Non-pigmented ciliary epithelial cell (primary cell): ENCODE data around the gene CDC34.

Experiments used
- DNase-seq: peaks from one replicate; pipeline ENCODE4 v3.0.0-alpha.2; 2010; ENCODE audit warnings: low read depth

CDC34 gene

DNA sequence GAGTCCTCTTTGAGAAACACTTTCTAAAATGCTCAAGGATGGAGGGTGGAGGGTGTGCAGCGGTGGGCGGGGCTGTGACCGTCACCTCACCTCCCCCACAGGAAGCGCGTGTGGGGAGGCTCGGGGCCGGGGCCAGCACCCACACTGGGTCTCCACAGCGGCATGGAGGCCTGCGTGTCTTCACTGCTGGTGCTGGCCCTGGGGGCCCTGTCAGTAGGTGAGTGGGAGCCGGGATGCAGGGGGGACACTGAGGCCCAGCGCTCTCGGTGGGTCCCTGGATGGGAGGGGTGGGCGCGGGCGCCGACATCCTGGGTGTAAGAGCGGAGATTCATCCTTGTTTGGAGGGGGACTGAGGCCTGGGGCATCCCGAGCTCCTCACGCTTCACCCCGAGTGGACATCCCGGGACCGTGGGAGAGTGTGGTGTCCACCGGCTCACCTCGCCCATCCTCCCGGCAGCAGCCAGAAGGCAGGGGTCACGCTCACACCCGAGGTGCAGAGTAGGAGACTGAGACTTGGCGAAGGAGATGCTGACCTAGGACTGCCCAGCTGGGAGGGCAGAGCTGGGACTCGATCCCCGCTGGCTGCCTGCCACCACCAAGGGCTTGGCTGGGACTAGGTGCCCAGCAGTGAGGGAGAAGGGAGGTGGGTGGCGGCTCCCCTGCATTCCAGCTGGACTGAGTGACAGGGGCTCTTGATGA lies 12.5 kb downstream of the CDC34 start, which contains the start of gene GZMM:
TSS of gene GZMM (plus strand) at position 144 of the 699 bp plus-strand sequence. CDS start at position 163, 19 bp downstream.
- DNase-seq: no peak

GRCh38 chr19:547117-547516 lies 15.6 kb downstream of the CDC34 start:
- DNase-seq: no peak

- DNase-seq: no peak
Observed at GRCh38 chr19:547836-548720, 16.5 kb downstream of the CDC34 start.

- no peak for DNase-seq
Observed at GRCh38 chr19:548886-549830, 17.6 kb downstream of the CDC34 start.

DNA sequence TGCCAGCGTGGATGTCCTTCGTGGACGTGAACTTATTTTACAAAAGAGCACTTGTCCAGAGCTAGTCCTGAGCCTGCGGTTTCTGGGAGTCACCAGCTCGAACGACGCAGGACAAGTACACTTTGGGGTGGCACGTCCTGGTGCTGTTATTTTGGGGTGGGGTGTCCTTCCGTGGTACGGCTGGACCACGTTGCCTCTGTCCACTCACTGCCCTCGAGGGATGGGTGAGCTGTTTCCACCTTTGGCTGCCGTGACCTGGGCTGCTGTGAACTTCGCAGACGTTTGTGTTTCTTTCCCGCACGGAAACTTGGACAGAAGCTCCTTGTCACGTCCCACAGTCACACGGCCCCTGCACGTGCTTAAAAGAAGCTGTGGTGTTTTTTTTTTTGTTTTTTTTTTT lies 23.3 kb downstream of the CDC34 start:
- no peak for DNase-seq

DNA sequence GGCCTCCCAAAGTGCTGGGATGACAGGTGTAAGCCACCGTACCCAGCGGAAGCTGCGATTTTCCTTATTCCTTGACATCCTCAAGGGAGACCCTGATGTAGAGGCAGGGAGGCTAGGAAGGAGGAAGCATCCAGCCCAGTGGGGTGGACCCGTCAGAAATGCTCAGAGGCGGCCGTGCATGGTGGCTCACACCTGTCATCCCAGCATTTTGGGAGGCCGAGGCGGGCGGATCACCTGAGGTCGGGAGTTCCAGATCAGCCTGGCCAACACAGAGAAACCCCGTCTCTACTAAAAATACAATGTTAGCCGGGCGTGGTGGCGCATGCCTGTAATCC lies 23.9 kb downstream of the CDC34 start:
- DNase-seq: no peak

GRCh38 chr19:556611-557382 lies 25.2 kb downstream of the CDC34 start:
- DNase-seq: no peak

- no peak for DNase-seq
Observed at GRCh38 chr19:558770-559439, 27.3 kb downstream of the CDC34 start.

DNA sequence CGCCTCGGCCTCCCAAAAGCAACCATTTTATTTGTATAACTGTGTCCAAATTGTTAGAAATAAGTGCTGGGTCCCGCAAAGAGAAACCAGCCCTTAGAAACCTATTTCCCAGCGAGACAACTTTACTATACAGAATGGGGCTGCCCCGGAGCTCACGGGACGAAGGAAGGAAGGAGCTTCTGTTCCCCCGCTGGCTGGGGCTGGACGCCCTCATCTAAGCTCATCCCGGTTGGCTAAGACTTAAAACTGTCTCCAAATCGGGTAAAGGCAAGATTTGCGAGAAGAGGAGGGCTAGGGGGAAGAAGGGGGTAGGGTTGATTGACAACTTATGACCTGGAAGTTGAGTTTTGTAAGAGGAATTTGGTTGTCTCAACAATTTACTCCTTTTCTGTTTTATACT lies 28.6 kb downstream of the CDC34 start:
- no peak for DNase-seq

DNA sequence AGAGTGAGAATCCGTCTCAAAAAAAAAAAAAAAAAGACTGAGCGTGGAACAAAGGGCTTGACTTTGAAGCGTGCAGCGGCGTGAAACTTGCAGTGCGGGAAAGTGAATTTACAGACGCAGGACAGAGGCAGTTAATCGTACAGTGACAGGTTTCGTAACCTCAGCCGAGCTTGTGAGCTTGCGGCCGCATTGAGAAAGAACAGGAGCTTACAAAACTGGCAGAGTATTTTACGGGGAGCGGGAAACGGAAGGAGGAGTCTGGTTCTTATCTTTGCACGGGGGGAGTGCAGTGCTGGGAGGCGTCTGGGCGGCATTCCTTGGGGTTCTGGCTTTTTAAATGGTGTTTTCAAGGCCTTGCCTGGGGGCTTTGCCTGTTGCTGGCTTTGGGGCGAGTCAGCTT lies 34.8 kb downstream of the CDC34 start:
- DNase-seq: no peak

- DNase-seq: no peak
Observed at GRCh38 chr19:566844-567243, 35.3 kb downstream of the CDC34 start.

DNA sequence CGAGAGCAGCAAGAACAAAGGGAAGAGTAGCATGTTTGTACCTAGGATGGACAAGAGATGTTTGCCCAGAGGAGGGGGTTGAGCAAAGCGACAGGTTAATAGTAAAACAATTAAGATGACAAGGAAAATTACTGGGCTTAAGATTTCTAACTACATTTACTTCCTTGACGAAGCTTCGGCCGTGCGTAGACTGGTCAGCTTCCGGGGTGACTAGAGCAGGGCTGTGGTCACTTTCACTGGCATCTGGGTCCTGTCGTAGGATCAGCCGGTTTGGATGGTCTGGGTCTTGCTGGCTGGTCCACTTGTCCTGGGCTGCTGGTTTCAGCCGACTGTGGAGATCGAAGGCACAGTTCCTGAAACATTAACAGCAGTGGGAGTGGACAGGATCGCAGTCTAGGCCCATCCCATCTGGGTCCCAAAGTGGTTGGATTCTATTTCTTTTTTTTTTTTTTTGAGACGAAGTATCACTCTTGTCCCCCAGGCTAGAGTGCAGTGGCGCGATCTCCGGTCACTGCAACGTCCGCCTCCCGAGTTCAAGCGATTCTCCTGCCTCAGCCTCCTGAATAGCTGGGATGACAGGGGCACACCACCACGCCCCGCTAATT lies 35.8 kb downstream of the CDC34 start:
- no peak for DNase-seq

DNA sequence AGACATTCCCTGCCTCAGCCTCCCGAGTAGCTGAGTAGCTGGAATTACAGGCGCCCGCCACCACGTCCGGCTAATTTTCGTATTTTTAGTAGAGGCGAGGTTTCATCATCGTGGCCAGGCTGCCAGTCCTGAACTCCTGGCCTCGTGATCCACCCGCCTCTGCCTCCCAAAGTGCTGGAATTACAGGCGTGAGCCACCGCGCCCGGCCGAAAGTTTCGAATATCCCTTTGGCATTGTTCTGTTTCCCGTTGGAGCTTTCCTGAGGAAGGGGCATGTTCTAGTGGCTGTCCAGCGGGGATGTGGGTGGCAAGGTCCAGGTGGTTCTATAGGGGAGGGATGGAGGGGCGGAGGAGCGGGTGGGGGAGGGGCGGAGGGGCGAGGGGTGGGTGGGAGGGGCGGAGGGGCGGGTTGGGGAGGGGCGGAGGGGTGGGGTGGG lies 38.7 kb downstream of the CDC34 start:
- DNase-seq: no peak

- DNase-seq: no peak
Observed at GRCh38 chr19:570937-571565, 39.5 kb downstream of the CDC34 start.

- no peak for DNase-seq
Observed at GRCh38 chr19:571566-571974, 40.0 kb downstream of the CDC34 start.

DNA sequence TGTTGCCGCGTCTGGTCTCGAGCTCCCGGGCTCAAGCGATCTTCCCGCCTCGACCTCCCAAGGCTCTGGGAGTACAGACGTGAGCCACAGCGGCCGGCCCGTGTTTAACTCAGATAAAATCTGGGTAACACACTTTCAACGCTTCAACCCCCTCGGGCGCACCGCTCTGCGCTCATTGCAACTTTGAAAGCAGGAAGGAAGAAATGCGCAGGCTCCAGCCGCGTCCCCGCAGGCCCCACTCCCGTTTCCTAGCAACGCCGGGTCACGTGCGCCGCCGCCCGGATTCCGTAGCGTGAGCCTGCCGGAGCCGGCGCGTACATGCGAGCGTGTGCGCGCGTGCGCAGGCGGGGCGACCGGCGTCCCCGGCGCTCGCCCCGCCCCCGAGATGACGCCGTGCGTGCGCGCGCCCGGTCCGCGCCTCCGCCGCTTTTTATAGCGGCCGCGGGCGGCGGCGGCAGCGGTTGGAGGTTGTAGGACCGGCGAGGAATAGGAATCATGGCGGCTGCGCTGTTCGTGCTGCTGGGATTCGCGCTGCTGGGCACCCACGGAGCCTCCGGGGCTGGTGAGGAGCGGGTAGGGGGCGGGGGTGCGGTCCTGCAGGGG lies 40.7 kb downstream of the CDC34 start, which contains the start of gene BSG:
TSS of gene BSG (plus strand) at position 457 of the 603 bp plus-strand sequence. CDS start at position 496, 39 bp downstream.
- DNase-seq: peak; percentile 76

GRCh38 chr19:572743-573518 lies 41.4 kb downstream of the CDC34 start:
- no peak for DNase-seq

DNA sequence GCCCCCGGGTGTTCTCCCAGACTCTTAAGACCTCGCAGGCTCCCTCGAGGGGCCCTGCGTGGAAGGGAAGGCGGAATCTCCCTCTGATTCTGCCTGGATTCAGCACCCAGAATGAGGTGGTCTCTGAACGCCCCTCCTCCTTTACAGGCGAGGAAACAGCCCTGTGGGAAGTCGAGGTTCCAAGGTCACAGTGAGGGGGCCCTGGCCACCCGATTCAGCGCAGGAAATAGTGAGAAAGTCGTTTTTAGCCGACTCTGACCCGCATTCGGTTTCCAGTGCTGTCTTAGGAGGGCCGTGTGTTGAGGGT lies 41.9 kb downstream of the CDC34 start:
- DNase-seq: no peak
